DND-41 (cell line): ENCODE data around the gene TAOK3.
A peak's percentile ranks its signal among the peaks of the same experiment; 100 is the strongest.

Source experiments
- ATAC-seq: fragments of 200-7000 bp; cut with Tn5 transposase; 3 replicates; pipeline ENCODE4 v1.9.1; 2021; ENCODE audit warnings: low read depth; ENCODE audit not compliant: insufficient read depth
- DNase-seq: peaks from one replicate; pipeline ENCODE4 v3.0.0-alpha.2; 2020
- H2AFZ ChIP-seq: 2 replicates; pipeline ENCODE4 v1.6.0; 2012; ENCODE audit warnings: low read depth, low read length
- H3K27ac ChIP-seq: 2 replicates; pipeline ENCODE4 v1.5.1; 2012; ENCODE audit warnings: low read length, inconsistent platforms
- H3K27me3 ChIP-seq: fragments of 200-600 bp; sonication (generic); 2 replicates; pipeline ENCODE4 v1.6.0; 2012; ENCODE audit warnings: low read length, mild to moderate bottlenecking, inconsistent platforms; ENCODE audit not compliant: insufficient read depth, poor library complexity
- H3K36me3 ChIP-seq: 2 replicates; pipeline ENCODE4 v1.5.1; 2012; ENCODE audit warnings: low read length, inconsistent platforms; ENCODE audit not compliant: insufficient read depth
- H3K4me1 ChIP-seq: 2 replicates; pipeline ENCODE4 v1.5.1; 2012; ENCODE audit warnings: mild to moderate bottlenecking, low read length; ENCODE audit not compliant: insufficient read depth
- H3K4me2 ChIP-seq: 2 replicates; pipeline ENCODE4 v1.6.0; 2012; ENCODE audit warnings: mild to moderate bottlenecking, moderate library complexity, low read length, inconsistent platforms; ENCODE audit not compliant: insufficient read depth
- H3K4me3 ChIP-seq, 2 experiments: fragments of 200-600 bp in 1 of 2; shearing (Covaris generic) in 1 of 2; 2 replicates each; pipeline ENCODE4 v1.5.1; 2012 to 2016; ENCODE audit warnings: inconsistent platforms in 2 of 2, low read length in 2 of 2, mild to moderate bottlenecking in 2 of 2, low read depth in 1 of 2, moderate library complexity in 1 of 2
- H3K79me2 ChIP-seq: 2 replicates; pipeline ENCODE4 v1.6.0; 2012; ENCODE audit warnings: low read length, inconsistent platforms; ENCODE audit not compliant: insufficient read depth
- H3K9ac ChIP-seq: 2 replicates; pipeline ENCODE4 v1.6.0; 2012; ENCODE audit warnings: low read depth, mild to moderate bottlenecking, inconsistent platforms, low read length, moderate library complexity
- H3K9me3 ChIP-seq: 2 replicates; pipeline ENCODE4 v1.5.1; 2012; ENCODE audit warnings: low read length, moderate library complexity, mild to moderate bottlenecking, inconsistent platforms; ENCODE audit not compliant: insufficient read depth, severe bottlenecking
- H4K20me1 ChIP-seq: 2 replicates; pipeline ENCODE4 v1.6.0; 2012; ENCODE audit warnings: low read length; ENCODE audit not compliant: insufficient read depth
- CTCF ChIP-seq: IDR thresholded peaks from 2 replicates; pipeline ENCODE4 v1.5.1; 2012; ENCODE audit warnings: borderline replicate concordance, low read length, moderate library complexity, mild to moderate bottlenecking; ENCODE audit not compliant: poor library complexity, severe bottlenecking; ENCODE audit errors: extremely low read depth
- EZH2 ChIP-seq: IDR thresholded peaks from 3 replicates; pipeline ENCODE4 v1.6.1; 2012; ENCODE audit warnings: borderline replicate concordance, low read depth, mild to moderate bottlenecking, moderate library complexity, low read length, inconsistent platforms; ENCODE audit not compliant: severe bottlenecking

Gene TAOK3

GRCh38 chr12:118103601-118104382, 268.9 kb downstream of the TAOK3 start, which contains the start of gene VSIG10:
Gene VSIG10, minus strand, starts transcription at chr12:118104011. Its CDS starts 340 bp downstream, at chr12:118103671.
- Histone ChIP-seq H3K27ac (peak within 1 kb of the TSS; percentile 82), H3K36me3 (no peaks in the 10 kb centered on the region), H3K4me3 (peak within 1 kb of the TSS; percentile 70 to 77), H3K27me3 (no peaks in the 10 kb centered on the region), H3K9ac (peak within 1 kb of the TSS; percentile 78), H3K9me3 (no peaks in the 10 kb centered on the region), H2AFZ (peak within 1 kb of the TSS; percentile 89), H4K20me1 (no peaks in the 10 kb centered on the region), H3K4me2 (peak within 1 kb of the TSS; percentile 92), H3K4me1 (peaks cover 20% of the 10 kb centered on the region), H3K79me2 (no peaks in the 10 kb centered on the region)
- ATAC-seq (peak; percentile 83), DNase-seq (peak; percentile 68)
- TF ChIP-seq CTCF (no peak), EZH2 (no peak)

GRCh38 chr12:118103201-118103600, 269.5 kb downstream of the TAOK3 start:
- H3K27me3 ChIP-seq = no peaks in the 10 kb centered on the region
- peaks cover 20% of the 10 kb centered on the region for H3K4me1 ChIP-seq
- H3K4me2 ChIP-seq = peak overlapping the region; percentile 92
- ATAC-seq (peak; percentile 37), DNase-seq (peak; percentile 27)
- no peaks in the 10 kb centered on the region for H3K36me3 ChIP-seq
- H4K20me1 ChIP-seq = no peaks in the 10 kb centered on the region
- peak overlapping the region; percentile 89 for H2AFZ ChIP-seq
- H3K9me3 ChIP-seq = no peaks in the 10 kb centered on the region
- peak overlapping the region; percentile 82 for H3K27ac ChIP-seq
- H3K4me3 ChIP-seq = peak overlapping the region; percentile 70 to 77
- no peak for TF ChIP-seq EZH2
- H3K9ac ChIP-seq = peak overlapping the region; percentile 78
- no peaks in the 10 kb centered on the region for H3K79me2 ChIP-seq

- DNase-seq (no peak), ATAC-seq (no peak)
- Histone ChIP-seq H3K9me3 (no peaks in the 10 kb centered on the region), H3K4me2 (peak overlapping the region; percentile 92), H3K36me3 (no peaks in the 10 kb centered on the region), H3K9ac (peak overlapping the region; percentile 78; the same call in 1 of the 2 replicates), H3K27me3 (no peaks in the 10 kb centered on the region), H3K79me2 (no peaks in the 10 kb centered on the region), H3K4me3 (peak overlapping the region in 1 of 2 experiments; percentile 70; a peak in 2 of 4 replicates), H4K20me1 (no peaks in the 10 kb centered on the region), H3K4me1 (peaks cover 20% of the 10 kb centered on the region), H3K27ac (no peak overlapping the region), H2AFZ (no peak overlapping the region)
- TF ChIP-seq EZH2 (no peak), CTCF (no peak)
Measured at GRCh38 chr12:118102609-118103008, 270.1 kb downstream of the TAOK3 start.

GRCh38 chr12:118102070-118102469, 270.6 kb downstream of the TAOK3 start:
- H3K36me3 ChIP-seq = no peaks in the 10 kb centered on the region
- H3K4me2 ChIP-seq = peak overlapping the region; percentile 92
- no peak for DNase-seq
- no peaks in the 10 kb centered on the region for H3K9me3 ChIP-seq
- no peak overlapping the region for H2AFZ ChIP-seq
- no peak overlapping the region for H3K9ac ChIP-seq
- no peak overlapping the region for H3K27ac ChIP-seq
- H3K27me3 ChIP-seq = no peaks in the 10 kb centered on the region
- no peak for ATAC-seq
- no peaks in the 10 kb centered on the region for H3K79me2 ChIP-seq
- no peaks in the 10 kb centered on the region for H4K20me1 ChIP-seq
- TF ChIP-seq EZH2 (no peak), CTCF (no peak)
- H3K4me3 ChIP-seq = no peak overlapping the region
- H3K4me1 ChIP-seq = peaks cover 20% of the 10 kb centered on the region
